ENCODE measurements around the gene SULT2B1. TPM values are rescaled to one million over a fixed set of nuclear protein-coding genes. Genes with fewer than 3 reads are reported as not detected.

Gene SULT2B1
- total and polyA plus RNA-seq, 2 of the 4 experiments (the other 2 are of a cell fraction) = 0.09 TPM; not detected in 1

- Histone ChIP-seq H4K91ac (ENCODE audit: insufficient read depth, low read depth, low read length) (no peak overlapping the region), H2AK5ac (ENCODE audit: low read depth, low read length) (no peak overlapping the region), H2BK5ac (ENCODE audit: low read depth, low read length, poor library complexity, severe bottlenecking) (no peak overlapping the region), H4K5ac (ENCODE audit: low read depth, low read length) (no peak overlapping the region), H3K79me1 (ENCODE audit: low read depth in 1 of 2, low read length in 2 of 2) (no peaks in the 10 kb centered on the region), H2AFZ (replicated peaks; ENCODE audit: low read length, poor library complexity) (no peak overlapping the region), H3K4me2 (ENCODE audit: low read depth, low read length) (no peak overlapping the region), H3K4me1 (ENCODE audit: control insufficient read depth, insufficient read depth, low read length) (no peaks in the 10 kb centered on the region), H2BK120ac (ENCODE audit: low read depth, low read length) (no peak overlapping the region), H3K27me3 (ENCODE audit: control insufficient read depth, insufficient read depth, low read length) (peaks cover 4% of the 10 kb centered on the region), H2AK9ac (replicated peaks; ENCODE audit: low read depth, low read length, poor library complexity) (no peak overlapping the region), H3K9ac (ENCODE audit: low read depth, low read length) (no peak overlapping the region), H3K56ac (ENCODE audit: extremely low read depth, insufficient read depth, low read length) (no peak overlapping the region; the same call in 1 of the 2 replicates), H2BK20ac (ENCODE audit: low read depth, low read length) (no peak overlapping the region), H3K9me1 (ENCODE audit: insufficient read depth, low read length) (no peaks in the 10 kb centered on the region), H4K20me1 (ENCODE audit: insufficient read depth, low read length) (no peaks in the 10 kb centered on the region), H3K27ac (ENCODE audit: insufficient read depth, low read length) (no peak overlapping the region), H3K14ac (replicated peaks; ENCODE audit: low read depth, low read length) (no peak overlapping the region), H3K23ac (ENCODE audit: low read depth, low read length) (no peak overlapping the region), H4K8ac (ENCODE audit: low read depth in 2 of 2, low read length in 2 of 2) (no peak overlapping the region), H3K9me3 (ENCODE audit: control insufficient read depth, insufficient read depth, low read length) (peaks cover 10% of the 10 kb centered on the region), H3K4ac (ENCODE audit: low read depth, low read length) (no peak overlapping the region), H3K36me3 (ENCODE audit: control insufficient read depth, insufficient read depth, low read length) (no peaks in the 10 kb centered on the region), H3K18ac (ENCODE audit: low read depth, low read length) (no peak overlapping the region), H3K4me3 (ENCODE audit: insufficient read depth, low read depth, low read length) (no peak overlapping the region), H2BK15ac (ENCODE audit: low read depth, low read length) (no peak overlapping the region)
- TF ChIP-seq MXI1 (IDR thresholded peaks at IDR 0.05; ENCODE audit: borderline replicate concordance, low read depth, low read length) = no peak
- TF ChIP-seq BHLHE40 (IDR thresholded peaks at IDR 0.05; ENCODE audit: low read depth, low read length) = no peak
- no peak for TF ChIP-seq USF2 (IDR thresholded peaks at IDR 0.05; ENCODE audit: low read depth, low read length)
- TF ChIP-seq ELK1 (IDR thresholded peaks at IDR 0.05; ENCODE audit: borderline replicate concordance, low read depth, low read length) = no peak
- TF ChIP-seq CTCF (conservative IDR thresholded peaks at IDR 0.05; ENCODE audit: low read depth, low read length) = no peak
- no peak for TF ChIP-seq RCOR1 (IDR thresholded peaks at IDR 0.05; ENCODE audit: insufficient replicate concordance, low read length)
- no peak for TF ChIP-seq NFE2L2 (IDR thresholded peaks at IDR 0.05; ENCODE audit: low read depth, low read length)
- TF ChIP-seq CHD1 (IDR thresholded peaks at IDR 0.05; ENCODE audit: low read depth, low read length) = no peak
- intact Hi-C loops (cut with micrococcal nuclease) = no loop called here
- BruUV-seq (replicated peaks) = no TSS peak
- DNase-seq = no peak
- no peak for ATAC-seq (ENCODE audit: low read depth)
- CTCF ChIA-PET = interaction anchor here (0.7 kb wide), 1 partner anchor 661 kb away, joined by 3 read pairs; no protein-coding TSS in a partner anchor
- dilution Hi-C loops (cut with HindIII; ENCODE audit: low sequenced_read_pairs, unreplicated experiment) = no loop called here
- in situ Hi-C loops (cut with MboI; ENCODE audit: low sequenced_read_pairs) = no loop called here
- POLR2A ChIA-PET (ENCODE audit: unreplicated experiment) = no interaction called here
- 59% methylated on average over 8 of the region's 20 CpGs; no CpG with 5 or more reads in 1 of the 2 experiments for WGBS, 2 experiments (ENCODE audit: extremely low coverage in 2 of 2, insufficient read length in 1 of 2)
Measured at GRCh38 chr19:48530066-48530720, 21.8 kb upstream of the SULT2B1 start.
